ENCODE data around the gene ANO9.
"Not testable (repeated sequence)": the region's sequence is repeated elsewhere in the genome, so short reads cannot be mapped to it uniquely, and the experiment has no call there.

The ANO9 gene

GRCh38 chr11:450809-451451, 9.1 kb upstream of the ANO9 start:
- peak; percentile 30 for DNase-seq

DNA sequence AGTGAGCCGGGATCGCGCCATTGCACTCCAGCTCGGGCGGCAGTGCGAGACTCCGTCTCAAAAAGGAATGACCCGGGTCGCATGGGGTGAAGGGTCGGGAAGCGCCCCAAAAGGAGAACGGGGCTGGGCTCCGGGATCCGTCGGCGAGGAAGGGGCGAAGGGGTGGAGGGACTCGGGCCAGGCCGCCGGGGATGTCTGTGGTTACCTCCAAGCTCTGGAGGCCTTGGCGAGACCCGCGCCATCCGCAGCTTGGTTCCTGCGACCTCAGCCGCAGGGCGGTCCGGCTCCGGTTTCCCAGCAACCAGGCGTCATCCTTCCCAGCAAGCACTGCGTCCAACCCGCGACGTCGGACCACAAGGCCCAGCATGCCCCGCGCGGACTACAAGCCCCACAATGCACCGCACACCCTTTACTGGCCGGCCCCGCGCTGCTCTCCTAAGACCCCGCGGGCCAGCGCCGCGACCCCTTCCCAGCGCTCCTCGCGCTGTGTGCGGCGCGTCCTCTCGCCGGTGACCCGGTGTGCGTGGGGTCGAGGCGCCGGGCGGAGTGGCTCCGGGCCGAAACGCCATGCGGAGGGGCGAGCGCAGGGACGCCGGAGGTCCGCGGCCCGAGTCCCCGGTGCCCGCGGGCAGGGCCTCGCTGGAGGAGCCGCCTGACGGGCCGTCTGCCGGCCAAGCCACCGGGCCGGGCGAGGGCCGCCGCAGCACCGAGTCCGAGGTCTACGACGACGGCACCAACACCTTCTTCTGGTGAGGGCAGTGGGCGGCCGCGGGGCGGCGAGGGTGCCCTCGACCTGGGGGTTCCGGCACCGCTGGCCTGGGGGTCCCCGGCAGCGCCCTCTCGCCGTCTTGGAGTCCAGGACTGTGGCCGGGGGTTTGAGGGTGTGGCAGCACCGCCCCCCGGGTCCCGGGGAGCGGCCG, 8.3 kb upstream of the ANO9 start, which contains the start of gene PTDSS2:
PTDSS2 (plus strand) TSS at position 391 of the 920 bp plus-strand sequence; CDS start at position 568, 177 bp downstream.
- peak; percentile 91 for DNase-seq

DNA sequence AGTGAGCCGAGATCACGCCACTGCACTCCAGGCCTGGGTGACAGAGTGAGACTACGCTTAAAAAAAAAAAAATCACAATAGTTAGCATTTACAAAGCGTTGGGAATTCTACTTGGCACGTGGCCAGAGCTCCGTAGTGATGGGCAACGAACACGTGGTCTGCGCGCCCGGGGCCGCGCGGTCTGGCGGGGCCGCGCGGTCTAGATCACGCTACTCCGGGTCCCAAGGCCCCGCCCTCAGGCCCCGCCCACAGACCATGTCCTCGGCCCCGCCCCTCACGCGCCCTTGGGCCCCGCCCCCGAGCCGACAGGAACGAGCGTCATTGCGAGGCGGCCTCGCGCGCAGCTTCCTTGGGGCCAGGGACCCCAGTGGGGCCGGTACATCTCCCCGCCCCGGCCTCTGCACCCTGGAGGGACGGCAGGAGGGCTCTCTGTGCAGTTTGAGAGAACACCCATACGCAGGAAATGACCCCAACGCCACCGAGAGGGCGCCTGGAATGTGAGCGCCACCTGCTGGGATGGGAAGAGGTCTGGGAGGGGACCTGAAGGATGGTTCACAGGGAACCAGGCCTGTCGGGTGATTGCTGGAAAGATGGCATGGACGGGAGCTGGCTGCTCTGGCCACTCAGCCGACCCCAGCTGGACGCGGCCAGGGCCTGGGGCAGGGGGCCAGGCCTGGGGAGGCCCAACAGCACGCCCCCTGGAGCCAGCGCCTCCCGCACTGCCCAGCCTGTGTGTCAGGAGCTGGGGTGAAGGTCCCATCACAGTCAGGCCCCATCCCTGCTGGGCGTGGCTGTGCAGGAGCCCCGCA, 6.3 kb upstream of the ANO9 start:
- peak; percentile 80 for DNase-seq

- DNase-seq = no peak
Measured at GRCh38 chr11:446891-447290, 5.1 kb upstream of the ANO9 start.

DNA sequence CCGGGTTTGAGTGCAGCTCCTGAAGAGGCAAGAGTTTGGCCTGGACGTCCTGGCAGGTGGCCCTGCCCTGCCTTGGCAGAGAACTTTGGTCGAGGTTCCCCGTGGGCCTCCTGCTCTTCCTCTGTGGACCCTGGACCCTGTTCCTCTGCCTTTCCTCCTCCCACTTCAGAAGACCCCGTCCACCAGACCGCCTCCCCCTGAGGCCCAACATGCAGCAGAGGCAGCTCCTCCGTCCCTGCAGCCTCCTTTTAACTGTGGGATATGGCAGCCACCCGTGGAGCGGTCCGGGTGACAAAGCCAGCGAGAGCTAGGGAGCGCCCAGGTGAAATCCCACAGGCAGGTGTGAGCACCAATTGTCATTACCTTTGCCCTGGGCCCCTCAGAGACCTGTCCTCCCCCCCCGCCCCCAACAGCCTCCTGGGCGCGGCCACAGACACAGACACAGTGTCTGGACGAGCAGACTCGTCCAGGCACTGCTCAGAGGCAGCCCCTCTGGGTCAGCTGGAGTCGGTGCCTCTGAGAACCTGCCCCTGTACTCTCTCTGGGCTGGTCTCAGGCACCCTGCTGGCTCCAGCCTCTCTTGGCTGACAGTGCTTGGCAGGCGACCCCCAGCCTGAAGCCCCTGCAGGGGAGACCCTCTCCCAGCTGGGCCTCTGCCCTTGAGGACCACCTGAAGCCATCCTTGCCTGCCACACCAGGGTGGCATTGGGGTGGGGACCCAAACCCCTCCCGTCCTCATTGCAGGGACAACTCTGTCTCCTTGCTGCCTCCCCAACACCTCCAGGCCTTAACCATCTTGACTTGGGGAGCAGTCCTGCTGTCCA, 4.2 kb upstream of the ANO9 start:
- DNase-seq = no peak

DNA sequence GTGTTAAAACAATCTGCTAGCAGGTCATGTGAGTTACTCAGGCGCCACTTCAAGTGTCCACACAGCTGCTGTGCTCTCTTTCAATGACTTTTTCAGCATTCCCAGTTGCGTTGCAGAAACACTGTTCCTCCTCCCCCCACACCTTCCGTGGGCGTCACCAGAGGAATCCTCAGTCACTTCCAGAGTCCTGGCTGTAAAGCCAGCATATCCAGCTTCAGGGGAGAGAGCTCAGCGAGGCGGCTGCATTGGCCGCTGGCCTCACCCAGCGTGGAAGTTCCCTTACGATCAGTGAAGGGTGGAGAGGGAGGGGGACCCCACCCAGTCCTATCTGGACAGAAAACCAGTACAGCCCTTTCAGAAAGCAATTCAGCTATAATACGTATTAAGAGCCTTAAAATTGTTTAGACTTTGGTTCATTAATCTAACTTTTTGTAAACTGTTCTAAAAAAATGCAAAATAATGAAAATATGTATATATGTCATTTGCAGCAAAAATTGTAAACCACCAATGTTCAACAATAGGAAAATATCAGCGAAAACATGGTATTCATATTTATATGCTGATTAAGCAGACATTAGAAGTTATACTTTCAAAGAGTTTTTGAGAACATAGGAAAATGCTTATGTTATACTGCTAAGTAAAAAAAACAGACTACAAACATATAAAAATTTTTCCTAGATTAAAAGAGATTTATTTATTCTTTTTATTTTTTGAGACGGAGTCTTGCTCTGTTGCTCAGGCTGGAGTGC, 2.8 kb upstream of the ANO9 start:
- DNase-seq = no peak

GRCh38 chr11:443542-444199, 1.9 kb upstream of the ANO9 start:
- no peak for DNase-seq

GRCh38 chr11:442611-443081, 835 bp upstream of the ANO9 start:
- no peak for DNase-seq

DNA sequence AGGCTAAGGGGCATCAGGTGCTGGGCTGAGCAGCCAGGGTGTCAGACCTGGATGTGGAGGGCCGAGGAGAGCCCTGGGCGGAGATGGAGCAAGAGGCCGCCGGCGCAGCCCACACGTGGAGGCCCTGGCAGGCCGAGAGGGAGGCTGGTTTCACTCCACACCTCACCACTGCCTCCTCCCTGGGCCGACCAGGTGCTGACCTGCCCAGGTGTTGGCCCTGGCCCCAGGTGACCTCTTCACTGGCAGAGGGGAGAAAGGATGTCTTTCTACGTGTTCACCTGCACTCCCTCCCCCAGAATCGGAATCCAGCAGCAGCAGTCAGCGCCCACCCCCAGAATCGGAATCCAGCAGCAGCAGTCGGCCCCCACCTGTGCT, 781 bp downstream of the ANO9 start:
- no peak for DNase-seq

- no peak for DNase-seq
Measured at GRCh38 chr11:440065-441042, 1.5 kb downstream of the ANO9 start.

DNA sequence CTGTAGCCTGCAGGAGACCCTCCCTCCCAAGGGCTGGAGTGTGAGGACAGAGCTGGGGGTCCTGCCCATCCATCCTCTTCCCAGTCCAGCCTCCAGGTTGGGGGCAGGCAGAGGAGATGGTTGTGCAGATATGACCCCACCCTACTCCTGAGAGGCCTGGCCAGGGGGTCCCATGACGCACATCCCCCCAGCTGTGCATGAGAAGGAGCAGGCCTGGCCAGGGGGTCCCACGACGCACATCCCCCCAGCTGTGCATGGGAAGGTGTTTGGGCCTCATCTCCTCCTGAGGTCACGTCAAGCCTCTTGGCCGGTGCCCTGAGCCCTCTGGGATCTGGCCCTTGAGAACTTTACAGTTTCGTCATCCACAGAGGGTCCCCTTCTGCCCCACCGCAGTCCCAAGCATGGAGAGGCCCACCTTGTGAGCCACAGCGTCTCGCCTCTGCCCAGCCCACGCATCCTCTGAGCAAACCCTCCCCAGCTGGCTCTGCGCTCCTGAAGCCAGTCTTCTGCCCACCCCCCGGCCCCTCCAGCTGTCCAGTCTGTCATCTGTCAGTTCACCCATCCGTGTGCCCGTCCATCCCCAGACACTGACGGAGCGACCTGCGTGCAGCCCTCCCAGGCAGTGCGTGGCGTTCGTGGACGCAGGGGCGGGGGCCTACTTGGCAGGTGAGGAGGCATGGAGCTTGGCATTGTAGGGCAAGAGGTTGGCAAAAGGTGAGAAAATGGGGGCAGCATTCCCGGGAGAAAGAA, 2.3 kb downstream of the ANO9 start:
- no peak for DNase-seq

- DNase-seq = no peak
Measured at GRCh38 chr11:438101-438844, 3.5 kb downstream of the ANO9 start.

GRCh38 chr11:437228-437870, 4.5 kb downstream of the ANO9 start:
- no peak for DNase-seq

- DNase-seq = not testable (repeated sequence)
Measured at GRCh38 chr11:434999-435740, 6.6 kb downstream of the ANO9 start.

- no peak for DNase-seq
Measured at GRCh38 chr11:434496-434895, 7.3 kb downstream of the ANO9 start.

GRCh38 chr11:433641-434040, 8.2 kb downstream of the ANO9 start:
- no peak for DNase-seq

DNA sequence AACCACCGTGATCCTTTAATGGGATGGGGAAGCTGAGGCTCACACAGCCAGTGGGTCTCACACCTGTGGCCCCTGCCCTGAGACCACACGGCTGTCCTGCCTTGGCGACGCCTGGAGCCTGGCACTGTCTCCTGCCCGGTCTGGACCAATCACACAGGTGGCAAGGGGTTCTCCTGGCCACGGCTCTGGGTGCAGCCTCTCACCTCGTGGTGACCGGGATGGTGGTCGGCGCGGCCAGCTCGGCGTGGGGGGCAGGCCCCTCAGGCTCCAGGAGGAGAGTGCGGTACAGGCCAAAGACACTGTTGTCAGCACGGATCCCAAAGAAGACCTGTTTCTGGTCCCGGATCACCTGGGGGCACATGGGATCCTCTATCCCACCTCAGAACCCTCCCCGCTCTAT, 8.7 kb downstream of the ANO9 start:
- DNase-seq = no peak

All from NCI-H748 treated with DMSO at 0.1 percent for 48 hours (cell line).